Skin epidermis (tissue), 12 donors: ENCODE results near the gene INPP4A.

Experiments used
- H3K27ac ChIP-seq, 21 experiments: fragments of 200-600 bp; sonication (generic) in 11 of 21; one replicate each; pipeline ENCODE4 v1.5.0; 2020; ENCODE audit warnings: mild to moderate bottlenecking in 3 of 21, inconsistent platforms in 2 of 21, moderate library complexity in 2 of 21
- H3K4me3 ChIP-seq, 7 experiments: fragments of 200-600 bp; sonication (generic) in 2 of 7; one replicate each; pipeline ENCODE4 v1.5.0; 2020; ENCODE audit warnings: inconsistent platforms in 2 of 7, mild to moderate bottlenecking in 2 of 7, moderate library complexity in 1 of 7

Gene INPP4A

DNA sequence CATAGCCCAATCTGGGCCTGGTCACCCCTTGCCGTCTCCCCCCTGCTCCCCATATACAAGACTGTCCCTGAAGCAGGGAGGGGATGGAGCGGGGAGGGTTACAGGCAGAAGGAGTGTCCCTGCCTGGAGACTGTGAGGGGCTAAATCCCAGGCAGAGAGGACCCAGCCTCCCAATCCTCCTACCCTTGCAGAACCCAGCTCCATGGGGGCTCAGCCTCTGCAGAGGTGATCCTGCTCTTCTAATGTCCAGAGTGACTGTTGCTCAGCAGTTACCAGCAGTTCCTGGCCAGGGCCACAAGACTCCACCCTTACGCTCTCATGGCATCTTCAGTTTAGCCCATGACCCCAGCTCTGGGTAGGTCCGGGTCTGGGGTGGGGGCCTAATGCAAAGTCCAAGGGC is 105.5 kb downstream of the INPP4A start:
- Histone ChIP-seq H3K4me3 (no peak overlapping the region), H3K27ac (peak overlapping the region in 1 of 21 experiments; percentile 35)

DNA sequence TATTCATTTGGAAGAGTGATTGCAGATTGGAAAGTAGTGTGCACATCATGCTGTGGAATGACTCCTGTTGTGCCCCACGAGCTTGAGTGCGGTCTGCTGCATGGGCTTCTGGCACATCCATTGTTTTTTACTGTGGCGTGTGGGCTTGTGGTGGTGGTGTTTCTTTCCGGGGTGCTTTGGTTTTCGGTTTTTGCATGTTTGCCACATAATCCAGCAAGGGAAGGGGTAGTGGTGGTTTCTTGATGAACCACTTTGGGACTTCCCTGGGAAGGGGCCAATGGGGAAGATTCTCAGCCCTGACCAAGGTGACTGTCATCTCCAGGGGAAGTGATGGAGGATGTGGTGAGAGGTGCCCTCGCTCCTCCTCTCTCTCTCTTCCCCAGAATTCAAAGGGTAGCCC is 106.7 kb downstream of the INPP4A start:
- H3K4me3 ChIP-seq = no peak overlapping the region
- peak overlapping the region in 1 of 21 experiments; percentile 35 for H3K27ac ChIP-seq

DNA sequence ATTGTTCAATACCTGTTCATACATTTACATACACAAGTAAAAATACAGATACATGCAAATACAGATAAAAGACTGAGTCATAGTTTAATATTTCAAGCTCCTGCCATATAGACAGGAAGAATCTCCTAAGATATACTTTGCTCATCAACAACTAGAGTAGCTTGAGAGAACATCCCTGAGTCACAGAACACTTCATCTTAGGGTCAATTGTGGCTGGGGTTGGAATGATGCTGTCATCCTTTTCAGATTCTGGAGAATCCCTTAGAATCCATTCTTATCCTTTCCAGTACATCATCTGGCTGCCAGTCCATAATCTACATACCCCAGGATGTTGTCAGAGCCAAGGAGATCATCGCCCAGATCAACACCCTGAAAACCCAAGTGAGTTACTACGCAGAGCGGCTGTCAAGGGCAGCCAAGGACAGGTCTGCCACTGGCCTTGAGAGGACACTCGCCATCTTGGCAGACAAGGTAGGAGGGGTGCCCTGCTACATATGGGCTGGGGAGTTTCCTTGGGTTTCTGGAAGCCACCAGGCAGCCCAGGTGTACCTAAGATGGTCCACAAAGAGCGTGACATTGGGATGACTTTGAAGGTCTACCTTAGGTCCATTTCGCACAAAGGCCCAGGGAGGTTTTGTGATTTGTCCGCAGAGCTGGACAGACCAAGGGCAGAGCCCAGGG is 108.0 kb downstream of the INPP4A start:
- no peak overlapping the region for H3K4me3 ChIP-seq
- no peak overlapping the region for H3K27ac ChIP-seq

DNA sequence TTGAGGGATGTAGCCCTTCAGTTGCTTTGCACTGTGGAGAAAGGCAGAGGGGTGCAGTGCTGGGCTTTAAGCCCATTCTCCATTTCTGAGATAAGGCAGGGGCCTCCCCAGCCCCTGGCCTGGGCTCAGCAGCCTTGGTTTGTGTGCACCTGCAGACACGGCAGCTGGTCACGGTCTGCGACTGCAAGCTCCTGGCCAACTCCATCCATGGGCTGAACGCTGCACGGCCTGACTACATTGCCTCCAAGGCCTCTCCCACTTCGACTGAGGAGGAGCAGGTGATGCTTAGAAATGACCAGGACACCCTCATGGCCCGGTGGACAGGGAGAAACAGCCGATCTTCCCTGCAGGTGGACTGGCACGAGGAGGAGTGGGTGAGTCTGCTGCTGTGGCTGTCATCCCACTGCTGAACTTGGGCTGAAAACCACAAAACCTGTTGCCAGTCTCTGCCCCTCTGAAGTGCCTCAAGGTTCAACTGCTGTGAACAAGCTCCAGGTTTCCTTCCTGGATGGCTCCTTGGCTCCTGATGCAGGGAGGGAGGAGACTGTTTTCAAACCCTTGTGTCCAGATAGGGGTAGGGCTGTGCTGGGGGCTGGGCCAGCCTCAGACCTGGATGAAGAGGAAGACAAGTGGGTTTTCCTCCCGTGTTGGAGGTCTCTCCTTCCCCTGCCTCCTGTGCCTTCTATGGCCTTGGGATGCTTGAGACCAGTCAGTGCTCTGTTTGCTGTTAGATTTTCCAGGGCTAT is 109.6 kb downstream of the INPP4A start:
- H3K27ac ChIP-seq = no peak overlapping the region
- H3K4me3 ChIP-seq = no peak overlapping the region

DNA sequence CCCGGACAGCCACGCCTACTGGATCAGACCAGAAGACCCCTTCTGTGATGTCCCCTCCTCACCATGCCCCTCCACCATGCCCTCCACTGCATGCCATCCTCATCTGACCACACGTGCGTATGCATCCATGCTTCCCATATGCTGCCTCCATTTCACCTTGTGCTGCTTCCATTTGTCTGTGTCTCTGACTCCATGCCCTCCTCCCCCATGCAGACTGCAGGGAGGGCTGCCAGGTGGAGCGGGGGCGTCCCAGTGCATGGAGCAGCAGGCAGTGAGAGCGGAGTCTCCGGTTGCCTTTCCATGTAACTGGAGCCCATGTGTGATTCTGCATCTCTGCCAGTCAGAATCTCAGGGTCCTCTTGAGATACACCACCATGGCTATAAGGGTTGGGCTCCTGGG is 111.0 kb downstream of the INPP4A start:
- H3K27ac ChIP-seq = no peak overlapping the region
- H3K4me3 ChIP-seq = no peak overlapping the region

DNA sequence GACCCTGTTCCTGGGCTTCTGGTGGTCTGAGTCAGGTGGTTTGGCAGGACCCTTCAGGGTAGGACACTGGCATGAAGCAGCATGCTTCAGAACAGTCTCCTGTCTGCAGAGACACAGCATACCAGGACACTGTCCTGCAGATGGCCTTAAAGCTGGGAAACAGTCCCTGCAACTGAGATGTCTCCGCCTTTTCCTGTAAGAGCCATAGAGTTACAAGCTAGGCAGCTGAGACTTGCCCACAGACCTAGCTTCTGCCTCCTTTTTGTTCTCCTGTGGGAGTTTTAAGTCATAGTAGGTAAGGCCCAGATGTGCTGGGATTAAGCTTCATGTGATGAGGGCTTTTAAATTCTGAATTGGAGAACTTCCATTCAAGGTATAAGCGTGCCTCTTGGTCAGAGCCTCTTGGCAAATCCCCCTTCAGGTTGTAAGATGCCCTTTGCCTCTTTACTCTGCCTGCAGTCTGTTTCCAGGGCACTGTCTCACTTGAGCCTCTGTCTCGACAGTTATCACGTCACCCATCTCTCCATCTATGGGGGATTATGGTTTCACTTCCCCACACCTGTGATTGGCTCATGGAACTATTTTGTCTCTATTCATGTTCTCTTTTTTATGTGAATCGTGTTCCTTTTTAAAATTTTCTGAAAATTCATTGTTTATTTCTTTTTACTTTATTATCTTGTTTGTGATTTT is 111.8 kb downstream of the INPP4A start:
- H3K4me3 ChIP-seq = no peak overlapping the region
- H3K27ac ChIP-seq = no peak overlapping the region

DNA sequence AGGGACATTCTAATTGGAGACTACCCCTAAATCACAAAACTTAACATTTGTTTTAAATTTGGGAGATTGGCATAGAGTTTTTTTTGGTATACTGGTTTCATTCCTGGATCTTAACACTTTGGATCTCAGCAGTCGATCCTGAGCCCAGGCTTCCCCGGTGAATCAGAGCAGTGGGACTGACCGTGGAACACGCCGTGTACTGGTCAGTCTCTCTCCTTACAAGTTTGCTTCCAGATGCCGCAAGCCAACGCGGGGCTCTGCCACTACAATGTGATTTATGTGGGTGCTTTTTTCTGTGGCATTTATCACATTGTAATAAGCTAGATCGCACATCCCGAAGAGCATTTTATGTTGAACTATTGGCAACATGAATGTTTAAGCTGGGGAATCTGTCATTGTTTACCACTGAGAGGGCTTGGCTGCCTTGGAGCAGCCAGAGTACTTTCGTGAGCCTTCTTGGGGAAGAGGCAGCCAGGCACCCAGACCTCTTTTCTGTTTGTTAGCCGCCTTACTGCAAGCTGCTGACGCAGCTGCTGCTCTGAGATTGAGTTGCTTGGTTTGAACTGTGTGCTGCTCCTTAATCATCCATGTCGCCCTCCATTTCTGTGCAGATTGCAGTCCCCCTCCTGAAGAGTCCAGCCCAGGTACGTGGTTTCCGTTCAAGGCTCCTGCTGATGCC is 114.3 kb downstream of the INPP4A start:
- Histone ChIP-seq H3K27ac (no peak overlapping the region), H3K4me3 (no peak overlapping the region)

DNA sequence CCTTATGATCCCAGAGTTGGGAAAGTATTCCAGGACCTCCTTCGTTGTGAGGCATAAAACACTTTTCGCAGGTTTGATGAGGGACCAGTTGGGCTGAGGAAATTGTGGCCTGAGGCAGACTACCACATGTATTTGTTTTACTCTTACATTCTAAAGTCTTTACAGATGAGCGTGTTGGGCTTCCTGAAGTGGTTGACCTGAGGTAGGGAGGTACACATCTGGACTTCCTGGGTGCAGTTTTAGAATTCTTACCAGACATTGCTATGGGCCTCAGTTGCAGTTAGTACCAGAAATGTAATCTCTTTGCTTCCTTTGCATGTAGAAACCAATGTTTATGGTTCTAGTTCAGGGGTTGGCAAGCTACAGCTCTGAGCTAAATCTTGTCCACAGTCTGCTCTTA is 114.9 kb downstream of the INPP4A start:
- Histone ChIP-seq H3K27ac (no peak overlapping the region), H3K4me3 (no peak overlapping the region)

DNA sequence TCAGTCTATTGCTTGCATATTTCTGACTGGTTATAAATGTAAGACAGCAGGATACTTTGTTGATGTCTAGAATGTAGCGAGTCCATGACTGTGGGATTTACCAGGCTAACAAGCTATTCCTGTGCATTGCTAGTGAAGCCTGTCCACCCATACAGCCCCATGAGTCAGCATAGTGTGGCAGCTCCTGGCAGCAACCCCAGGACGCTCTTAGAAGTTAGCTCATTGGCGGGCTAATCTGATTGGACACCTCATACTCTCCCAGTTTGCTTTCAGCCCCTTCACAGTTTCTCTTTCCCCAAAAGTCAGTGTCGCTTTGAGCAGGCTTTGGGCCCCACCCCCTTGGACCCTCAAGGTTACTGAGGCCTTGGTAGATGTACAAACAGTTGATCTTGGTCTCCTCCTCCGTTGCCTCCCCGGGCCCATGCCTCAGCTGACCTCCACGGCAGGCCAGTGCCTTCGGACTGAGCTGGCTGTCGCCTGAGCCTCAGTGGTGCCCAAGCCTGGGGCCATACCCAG is 115.7 kb downstream of the INPP4A start:
- no peak overlapping the region for H3K27ac ChIP-seq
- no peak overlapping the region for H3K4me3 ChIP-seq

DNA sequence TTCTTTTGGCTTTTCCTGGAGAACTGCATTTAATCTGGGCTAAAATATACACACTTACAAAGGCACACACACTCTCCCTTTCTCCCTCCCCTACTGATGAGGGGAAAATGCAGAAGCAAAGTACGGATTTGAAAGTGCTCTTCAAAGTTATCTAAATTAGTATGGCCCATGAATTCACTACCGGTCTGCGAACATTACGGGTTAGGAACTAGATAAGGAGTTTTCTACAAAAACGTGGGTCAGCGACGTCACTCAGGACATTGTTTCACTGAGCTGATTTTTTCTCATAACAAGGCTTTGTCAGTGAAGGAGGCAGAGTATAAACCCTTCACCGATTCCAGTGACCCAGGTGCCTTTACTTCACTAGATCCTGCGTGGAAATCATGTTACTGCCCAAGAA is 116.4 kb downstream of the INPP4A start:
- no peak overlapping the region for H3K27ac ChIP-seq
- no peak overlapping the region for H3K4me3 ChIP-seq

DNA sequence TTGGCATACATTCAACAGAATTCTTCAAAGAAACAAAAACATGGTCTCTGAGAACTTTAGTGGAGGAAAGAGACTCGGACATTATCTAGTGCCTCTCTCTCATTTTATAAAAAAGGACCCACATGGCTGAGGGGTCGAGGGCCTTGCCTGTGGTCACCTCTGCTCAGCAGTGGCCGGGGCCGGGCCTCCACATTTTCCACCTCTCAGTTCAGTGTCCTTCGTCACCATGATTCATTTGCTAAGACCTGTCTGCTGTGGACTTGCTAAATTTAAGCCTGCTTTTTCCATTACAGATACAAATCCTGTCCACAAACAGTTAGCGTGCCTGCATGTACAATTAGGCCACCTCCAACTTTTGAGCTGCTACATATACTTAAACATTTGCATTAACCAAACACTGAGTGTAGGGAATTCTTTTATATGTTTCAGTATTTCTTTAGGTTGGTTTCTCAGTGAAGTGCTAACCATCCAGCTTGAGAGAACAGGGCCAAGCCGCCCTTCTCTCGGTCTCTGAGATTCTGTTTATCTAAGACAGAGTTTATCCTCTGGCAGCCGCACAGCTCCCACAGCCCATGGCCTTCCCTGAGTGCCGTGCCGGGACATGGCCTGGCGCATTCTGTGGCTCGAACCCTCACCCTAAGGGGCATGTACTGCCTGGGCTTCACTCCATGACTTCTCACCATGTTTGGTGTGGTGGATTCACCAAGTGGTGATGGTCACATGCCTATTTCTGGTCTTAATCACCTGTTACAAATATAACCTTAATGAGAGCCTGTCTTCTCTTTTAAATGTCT is 117.4 kb downstream of the INPP4A start:
- Histone ChIP-seq H3K4me3 (no peak overlapping the region), H3K27ac (peak overlapping the region in 2 of 21 experiments; percentile 11 to 12)

DNA sequence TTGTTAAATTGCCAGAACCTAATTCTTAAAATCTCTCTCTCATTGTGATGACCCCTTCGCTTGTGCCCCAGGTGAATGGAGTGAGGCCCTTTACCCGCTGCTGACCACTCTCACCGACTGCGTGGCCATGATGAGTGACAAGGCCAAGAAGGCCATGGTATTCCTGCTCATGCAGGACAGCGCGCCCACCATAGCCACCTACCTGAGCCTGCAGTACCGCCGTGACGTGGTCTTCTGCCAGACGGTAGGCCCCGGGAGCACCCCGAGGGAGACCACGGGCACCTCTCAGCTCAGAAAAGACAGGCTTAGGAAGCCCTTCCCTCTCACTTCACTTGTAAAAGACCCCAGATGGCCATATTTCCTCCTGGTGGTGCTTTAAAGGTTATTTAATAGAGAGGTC is 118.7 kb downstream of the INPP4A start:
- Histone ChIP-seq H3K27ac (no peak overlapping the region), H3K4me3 (no peak overlapping the region)

DNA sequence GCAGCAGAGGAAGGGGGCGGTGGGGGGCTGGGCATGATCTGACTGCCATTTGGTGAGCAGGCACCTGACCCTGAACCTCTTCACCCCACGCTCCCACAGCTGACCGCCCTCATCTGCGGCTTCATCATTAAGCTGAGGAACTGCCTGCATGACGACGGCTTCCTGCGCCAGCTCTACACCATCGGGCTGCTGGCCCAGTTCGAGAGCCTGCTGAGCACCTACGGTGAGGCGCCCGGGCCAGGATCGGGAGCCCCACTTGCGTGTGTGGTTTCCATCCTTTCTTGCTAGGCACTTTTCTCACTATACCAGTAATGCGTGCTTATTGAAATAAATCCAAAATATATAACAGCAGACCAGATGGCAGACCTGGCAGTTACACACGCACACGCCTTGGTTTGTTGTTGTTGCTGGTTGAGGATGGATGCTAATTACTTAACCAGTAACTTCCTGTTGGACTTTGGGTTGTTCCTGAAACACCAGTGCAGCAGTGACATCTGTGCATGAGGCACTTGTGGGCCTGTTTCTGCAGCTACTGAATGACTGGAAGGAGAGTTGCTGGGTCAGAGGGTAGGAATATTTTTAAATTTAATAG is 120.0 kb downstream of the INPP4A start:
- H3K27ac ChIP-seq = no peak overlapping the region
- H3K4me3 ChIP-seq = no peak overlapping the region

DNA sequence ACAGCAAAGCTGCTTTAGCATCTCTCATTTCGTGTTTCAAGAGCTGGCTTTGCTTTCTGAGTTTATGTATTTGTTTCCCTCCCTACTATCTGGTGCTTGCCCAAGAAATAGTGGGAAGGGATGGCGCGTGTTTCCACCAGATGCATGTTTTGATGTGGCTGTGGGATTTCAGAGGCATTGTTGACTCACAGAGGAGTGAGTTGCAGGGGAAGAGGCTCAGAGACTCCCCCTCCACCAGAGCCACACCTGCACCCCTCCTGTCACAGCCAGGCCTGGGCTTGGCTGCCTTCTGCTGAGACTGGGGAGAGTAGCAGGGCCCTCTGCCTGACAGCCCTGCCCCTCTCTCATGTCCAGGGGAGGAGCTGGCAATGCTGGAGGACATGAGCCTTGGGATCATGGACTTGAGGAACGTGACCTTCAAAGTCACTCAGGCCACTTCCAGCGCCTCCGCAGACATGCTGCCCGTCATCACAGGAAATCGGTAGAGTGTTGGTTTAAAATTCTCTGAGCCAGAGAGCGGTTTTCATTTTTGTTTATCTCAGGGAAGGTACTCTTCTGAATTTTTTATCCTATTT is 120.7 kb downstream of the INPP4A start:
- Histone ChIP-seq H3K27ac (no peak overlapping the region), H3K4me3 (no peak overlapping the region)

DNA sequence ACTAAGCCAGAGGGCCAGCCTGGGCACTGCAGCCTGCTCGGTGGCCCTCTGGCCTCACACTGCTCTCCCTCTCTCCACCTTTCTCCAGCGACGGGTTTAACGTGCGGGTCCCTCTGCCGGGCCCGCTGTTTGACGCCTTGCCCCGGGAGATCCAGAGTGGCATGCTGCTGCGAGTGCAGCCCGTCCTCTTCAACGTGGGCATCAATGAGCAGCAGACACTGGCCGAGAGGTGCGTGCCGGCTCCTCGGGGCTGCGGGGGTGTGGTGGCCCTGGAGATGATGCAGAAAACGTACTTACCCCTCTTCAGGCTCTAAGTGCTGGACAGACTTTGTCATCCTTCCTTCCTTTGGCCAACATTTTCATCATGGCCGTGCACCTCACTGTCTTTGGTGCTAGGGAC is 121.3 kb downstream of the INPP4A start:
- Histone ChIP-seq H3K4me3 (no peak overlapping the region), H3K27ac (no peak overlapping the region)

DNA sequence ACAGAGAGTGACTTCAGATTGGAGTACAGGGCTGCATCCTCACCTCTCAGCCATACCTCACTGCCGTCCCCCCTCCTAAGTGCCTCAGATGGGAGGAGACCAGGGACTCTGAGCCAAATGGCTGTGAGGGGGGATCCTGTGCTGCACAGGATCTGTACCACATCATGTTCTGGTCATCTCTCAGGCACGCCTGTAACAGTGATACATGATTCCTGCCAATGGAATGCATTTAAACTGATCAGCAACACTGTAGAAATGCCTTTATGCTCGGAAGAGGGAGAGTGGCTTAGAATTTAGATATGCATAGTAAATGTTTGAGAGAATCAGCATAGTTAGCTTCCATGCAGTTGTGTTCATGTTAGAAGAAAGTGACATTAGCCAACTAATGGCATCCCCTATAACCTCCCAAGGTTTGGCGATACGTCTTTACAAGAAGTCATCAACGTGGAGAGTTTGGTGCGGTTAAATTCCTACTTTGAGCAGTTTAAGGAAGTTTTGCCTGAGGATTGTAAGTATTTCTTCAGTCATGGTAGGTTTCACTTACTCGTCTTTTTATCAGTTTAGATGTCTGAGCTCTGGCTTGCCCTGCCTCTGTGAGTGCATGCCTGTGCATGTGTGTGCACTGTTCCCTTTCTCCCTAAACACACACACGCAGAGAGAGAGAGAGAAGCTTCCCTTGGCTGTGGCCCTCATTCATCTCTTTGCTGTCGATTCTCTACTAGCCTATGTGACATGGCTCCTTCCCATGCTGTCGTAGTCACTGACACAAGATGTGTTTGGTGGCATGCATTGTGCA is 123.7 kb downstream of the INPP4A start:
- no peak overlapping the region for H3K27ac ChIP-seq
- H3K4me3 ChIP-seq = no peak overlapping the region

DNA sequence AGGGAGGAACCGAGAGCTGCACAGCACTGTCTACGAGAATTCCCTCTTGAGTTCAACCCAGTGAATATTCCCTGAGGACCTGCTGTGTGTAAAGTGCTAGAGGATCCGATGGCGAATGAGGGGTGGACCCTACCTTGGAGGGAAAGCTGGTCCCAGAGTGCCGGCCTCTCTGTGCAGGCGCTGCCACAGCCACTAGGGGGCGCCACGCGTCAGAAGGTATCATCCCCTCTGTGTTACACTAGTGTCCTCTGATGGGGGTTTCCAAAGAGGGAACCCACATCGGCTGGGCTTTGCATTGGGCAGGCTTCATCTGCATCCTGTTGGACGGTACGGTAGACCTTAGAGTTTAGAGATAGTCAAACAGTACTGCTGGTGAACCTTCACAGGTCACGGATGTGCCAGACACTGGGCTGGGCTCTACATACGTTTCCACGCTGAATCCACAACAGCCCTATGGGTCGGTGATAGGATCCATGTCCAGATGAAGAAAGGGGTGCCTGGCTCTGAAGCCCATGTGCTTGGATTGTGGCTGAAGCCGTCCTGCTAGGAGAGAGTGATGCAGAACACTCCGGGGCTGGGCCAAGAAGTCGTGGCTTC is 124.6 kb downstream of the INPP4A start:
- Histone ChIP-seq H3K4me3 (no peak overlapping the region), H3K27ac (no peak overlapping the region)

DNA sequence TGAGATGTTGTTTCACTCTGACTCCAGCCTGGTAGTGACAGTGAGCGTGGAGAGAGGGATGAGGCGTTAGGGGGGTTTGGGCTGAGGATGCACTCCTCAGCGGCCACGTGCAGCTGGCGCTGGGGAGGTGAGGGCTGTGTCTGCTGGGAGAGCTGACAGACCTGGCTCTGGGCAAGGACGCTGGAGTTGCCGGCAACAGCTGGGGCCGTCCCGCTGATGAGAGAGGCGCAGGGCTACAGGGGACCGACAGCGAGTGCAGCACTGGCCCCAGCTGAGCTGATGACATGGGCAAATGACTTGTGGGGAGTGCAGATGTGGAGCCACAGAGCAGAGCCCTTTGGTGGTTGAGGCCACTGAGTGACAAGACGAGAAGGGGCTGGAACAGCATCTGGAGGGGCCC is 125.3 kb downstream of the INPP4A start:
- no peak overlapping the region for H3K27ac ChIP-seq
- no peak overlapping the region for H3K4me3 ChIP-seq
